ENCODE results near the gene TIGD6.

DNA sequence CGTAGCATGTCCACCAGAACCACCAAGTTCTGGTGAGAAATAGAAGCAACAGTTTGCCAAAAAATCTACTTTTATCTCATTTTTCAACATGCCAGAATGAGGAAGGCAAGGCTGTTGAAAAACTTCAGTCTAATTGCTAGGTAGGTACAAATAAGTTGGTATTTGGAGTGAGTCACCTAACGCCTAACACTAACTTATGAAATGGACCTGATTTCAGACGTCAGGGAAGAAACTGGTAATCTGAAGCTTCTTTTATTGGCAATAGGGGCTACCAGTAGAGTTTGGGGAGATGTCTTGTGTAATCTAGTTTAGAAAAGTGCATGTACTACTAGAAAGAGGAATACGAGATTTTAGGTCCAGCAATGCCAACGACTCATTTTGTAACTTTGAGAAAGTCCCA is 51.5 kb downstream of the TIGD6 start:
- TF ChIP-seq, protein P1, sequence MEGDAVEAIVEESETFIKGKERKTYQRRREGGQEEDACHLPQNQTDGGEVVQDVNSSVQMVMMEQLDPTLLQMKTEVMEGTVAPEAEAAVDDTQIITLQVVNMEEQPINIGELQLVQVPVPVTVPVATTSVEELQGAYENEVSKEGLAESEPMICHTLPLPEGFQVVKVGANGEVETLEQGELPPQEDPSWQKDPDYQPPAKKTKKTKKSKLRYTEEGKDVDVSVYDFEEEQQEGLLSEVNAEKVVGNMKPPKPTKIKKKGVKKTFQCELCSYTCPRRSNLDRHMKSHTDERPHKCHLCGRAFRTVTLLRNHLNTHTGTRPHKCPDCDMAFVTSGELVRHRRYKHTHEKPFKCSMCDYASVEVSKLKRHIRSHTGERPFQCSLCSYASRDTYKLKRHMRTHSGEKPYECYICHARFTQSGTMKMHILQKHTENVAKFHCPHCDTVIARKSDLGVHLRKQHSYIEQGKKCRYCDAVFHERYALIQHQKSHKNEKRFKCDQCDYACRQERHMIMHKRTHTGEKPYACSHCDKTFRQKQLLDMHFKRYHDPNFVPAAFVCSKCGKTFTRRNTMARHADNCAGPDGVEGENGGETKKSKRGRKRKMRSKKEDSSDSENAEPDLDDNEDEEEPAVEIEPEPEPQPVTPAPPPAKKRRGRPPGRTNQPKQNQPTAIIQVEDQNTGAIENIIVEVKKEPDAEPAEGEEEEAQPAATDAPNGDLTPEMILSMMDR (IDR thresholded peaks at IDR 0.05): no peak
- no peak for TF ChIP-seq POLR2A (IDR thresholded peaks at IDR 0.05)
